HEK293 (cell line): ENCODE measurements around the gene MGMT.

Experiments
- CTCF ChIP-seq: fragments of 450-650 bp; formaldehyde crosslinking; IDR thresholded peaks from 2 replicates; pipeline ENCODE4 v1.5.1; 2016; ENCODE audit warnings: missing biosample characterization, missing genetic modification characterization
- GLI2 ChIP-seq: fragments of 450-650 bp; formaldehyde crosslinking; IDR thresholded peaks from 2 replicates; pipeline ENCODE4; 2017; ENCODE audit warnings: missing biosample characterization, missing genetic modification characterization, low read depth, borderline replicate concordance
- YY1 ChIP-seq: fragments of 450-650 bp; formaldehyde crosslinking; IDR thresholded peaks from 2 replicates; pipeline ENCODE4 v1.5.1; 2018; ENCODE audit warnings: missing biosample characterization, missing genetic modification characterization
- ZEB2 ChIP-seq: fragments of 450-650 bp; formaldehyde crosslinking; IDR thresholded peaks from 2 replicates; pipeline ENCODE4 v1.5.1; 2016; ENCODE audit warnings: missing biosample characterization, missing genetic modification characterization
- ZIC2 ChIP-seq: fragments of 450-650 bp; formaldehyde crosslinking; IDR thresholded peaks from 2 replicates; pipeline ENCODE4 v1.5.1; 2016; ENCODE audit warnings: missing biosample characterization, missing genetic modification characterization
- ZNF10 ChIP-seq: fragments of 450-650 bp; formaldehyde crosslinking; IDR thresholded peaks from 2 replicates; pipeline ENCODE4 v1.5.1; 2017; ENCODE audit warnings: missing biosample characterization, missing genetic modification characterization
- ZNF2 ChIP-seq: fragments of 450-650 bp; formaldehyde crosslinking; IDR thresholded peaks from 2 replicates; pipeline ENCODE4 v1.5.1; 2016; ENCODE audit warnings: missing biosample characterization, missing genetic modification characterization
- ZNF202 ChIP-seq: fragments of 450-650 bp; formaldehyde crosslinking; IDR thresholded peaks from 2 replicates; pipeline ENCODE4 v1.5.1; 2016; ENCODE audit warnings: missing biosample characterization, missing genetic modification characterization, borderline replicate concordance
- ZNF510 ChIP-seq: fragments of 450-650 bp; formaldehyde crosslinking; IDR thresholded peaks from 2 replicates; pipeline ENCODE4 v1.5.1; 2018; ENCODE audit warnings: mild to moderate bottlenecking, missing genetic modification characterization, missing biosample characterization; ENCODE audit not compliant: insufficient replicate concordance
- ZNF560 ChIP-seq: fragments of 450-650 bp; formaldehyde crosslinking; IDR thresholded peaks from 2 replicates; pipeline ENCODE4 v1.5.1; 2017; ENCODE audit warnings: missing biosample characterization, missing genetic modification characterization, borderline replicate concordance
- ZNF76 ChIP-seq: fragments of 450-650 bp; formaldehyde crosslinking; IDR thresholded peaks from 2 replicates; pipeline ENCODE4; 2016; ENCODE audit warnings: low read depth, missing biosample characterization, missing genetic modification characterization, borderline replicate concordance
- TF ChIP-seq, protein P1 (sequence below): fragments of 450-650 bp; formaldehyde crosslinking; IDR thresholded peaks from 2 replicates; pipeline ENCODE4 v1.5.1; 2016; ENCODE audit warnings: missing biosample characterization, missing genetic modification characterization
- TF ChIP-seq, protein P2 (sequence below): fragments of 450-650 bp; formaldehyde crosslinking; IDR thresholded peaks from 2 replicates; pipeline ENCODE4 v1.5.1; 2016; ENCODE audit warnings: missing biosample characterization, missing genetic modification characterization
- TF ChIP-seq, protein P3 (sequence below): fragments of 450-650 bp; formaldehyde crosslinking; IDR thresholded peaks from 2 replicates; pipeline ENCODE4 v1.5.1; 2016; ENCODE audit warnings: missing biosample characterization, missing genetic modification characterization

DNA sequence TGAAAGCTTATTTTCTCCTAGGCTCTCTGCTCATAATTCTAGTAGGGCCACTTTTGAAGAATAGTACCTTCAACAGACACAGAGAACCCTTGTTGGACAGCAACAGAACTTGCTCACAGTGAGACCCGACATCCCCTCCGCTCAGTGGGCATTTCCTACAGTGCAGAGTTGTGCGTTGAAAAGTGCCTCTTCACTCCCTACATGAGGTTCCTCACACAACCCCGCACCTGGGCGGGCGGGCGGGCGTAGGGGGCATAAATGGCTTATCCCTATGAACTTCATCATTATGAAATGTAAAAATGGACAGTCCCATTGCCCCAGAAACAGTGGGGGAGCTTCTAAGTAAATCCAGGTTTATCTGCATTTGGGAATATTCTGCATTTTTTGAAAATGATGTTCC lies 174.9 kb downstream of the MGMT start:
- TF ChIP-seq ZNF510 (tag by site-specific recombination) = no peak
- TF ChIP-seq GLI2 (tag by site-specific recombination) = no peak
- TF ChIP-seq CTCF = no peak
- TF ChIP-seq, protein P1, sequence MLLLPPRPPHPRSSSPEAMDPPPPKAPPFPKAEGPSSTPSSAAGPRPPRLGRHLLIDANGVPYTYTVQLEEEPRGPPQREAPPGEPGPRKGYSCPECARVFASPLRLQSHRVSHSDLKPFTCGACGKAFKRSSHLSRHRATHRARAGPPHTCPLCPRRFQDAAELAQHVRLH (tag by site-specific recombination) = no peak
- no peak for TF ChIP-seq ZNF76 (tag by site-specific recombination)
- TF ChIP-seq ZEB2 (tag by site-specific recombination) = no peak
- no peak for TF ChIP-seq ZIC2 (tag by site-specific recombination)
- no peak for TF ChIP-seq YY1 (tag by site-specific recombination)
- TF ChIP-seq, protein P2, sequence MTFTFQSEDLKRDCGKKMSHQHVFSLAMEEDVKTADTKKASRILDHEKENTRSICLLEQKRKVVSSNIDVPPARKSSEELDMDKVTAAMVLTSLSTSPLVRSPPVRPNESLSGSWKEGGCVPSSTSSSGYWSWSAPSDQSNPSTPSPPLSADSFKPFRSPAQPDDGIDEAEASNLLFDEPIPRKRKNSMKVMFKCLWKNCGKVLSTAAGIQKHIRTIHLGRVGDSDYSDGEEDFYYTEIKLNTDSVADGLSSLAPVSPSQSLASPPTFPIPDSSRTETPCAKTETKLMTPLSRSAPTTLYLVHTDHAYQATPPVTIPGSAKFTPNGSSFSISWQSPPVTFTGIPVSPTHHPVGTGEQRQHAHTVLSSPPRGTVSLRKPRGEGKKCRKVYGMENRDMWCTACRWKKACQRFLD (tag by site-specific recombination) = no peak
- no peak for TF ChIP-seq ZNF2 (tag by site-specific recombination)
- TF ChIP-seq ZNF10 (tag by site-specific recombination) = no peak
- TF ChIP-seq, protein P3, sequence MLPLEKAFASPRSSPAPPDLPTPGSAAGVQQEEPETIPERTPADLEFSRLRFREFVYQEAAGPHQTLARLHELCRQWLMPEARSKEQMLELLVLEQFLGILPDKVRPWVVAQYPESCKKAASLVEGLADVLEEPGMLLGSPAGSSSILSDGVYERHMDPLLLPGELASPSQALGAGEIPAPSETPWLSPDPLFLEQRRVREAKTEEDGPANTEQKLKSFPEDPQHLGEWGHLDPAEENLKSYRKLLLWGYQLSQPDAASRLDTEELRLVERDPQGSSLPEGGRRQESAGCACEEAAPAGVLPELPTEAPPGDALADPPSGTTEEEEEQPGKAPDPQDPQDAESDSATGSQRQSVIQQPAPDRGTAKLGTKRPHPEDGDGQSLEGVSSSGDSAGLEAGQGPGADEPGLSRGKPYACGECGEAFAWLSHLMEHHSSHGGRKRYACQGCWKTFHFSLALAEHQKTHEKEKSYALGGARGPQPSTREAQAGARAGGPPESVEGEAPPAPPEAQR (tag by site-specific recombination) = no peak
- TF ChIP-seq ZNF560 (tag by site-specific recombination) = no peak
- no peak for TF ChIP-seq ZNF202 (tag by site-specific recombination)
